Measurements from ENCODE around the gene P2RX6.
A peak's percentile ranks its signal among the peaks of the same experiment; 100 is the strongest.

Gene P2RX6

GRCh38 chr22:21015466-21016006 lies 571 bp downstream of the P2RX6 start:
- DNase-seq: no peak

GRCh38 chr22:21016644-21017420 lies 1.9 kb downstream of the P2RX6 start:
- no peak for DNase-seq

- DNase-seq: no peak
These were observed 3.3 kb downstream of the P2RX6 start for GRCh38 chr22:21018314-21018713.

- DNase-seq: peak; percentile 16
These were observed 6.0 kb downstream of the P2RX6 start for GRCh38 chr22:21020802-21021429.

- DNase-seq: no peak
These were observed 7.5 kb downstream of the P2RX6 start for GRCh38 chr22:21022507-21022906.

GRCh38 chr22:21022955-21023614 lies 8.1 kb downstream of the P2RX6 start:
- no peak for DNase-seq

GRCh38 chr22:21025266-21025665 lies 10.3 kb downstream of the P2RX6 start:
- DNase-seq: no peak

GRCh38 chr22:21025763-21026755 lies 11.1 kb downstream of the P2RX6 start:
- no peak for DNase-seq

- no peak for DNase-seq
These were observed 12.1 kb downstream of the P2RX6 start for GRCh38 chr22:21026783-21027692.

- DNase-seq: no peak
These were observed 13.6 kb downstream of the P2RX6 start for GRCh38 chr22:21028277-21029251.

GRCh38 chr22:21029486-21030025 lies 14.6 kb downstream of the P2RX6 start:
- no peak for DNase-seq

- DNase-seq: no peak
These were observed 15.1 kb downstream of the P2RX6 start for GRCh38 chr22:21030032-21030431.

GRCh38 chr22:21030621-21031544 lies 15.9 kb downstream of the P2RX6 start:
- no peak for DNase-seq

- no peak for DNase-seq
These were observed 16.6 kb downstream of the P2RX6 start for GRCh38 chr22:21031545-21032036.

GRCh38 chr22:21032037-21032867 lies 17.3 kb downstream of the P2RX6 start, which contains the start of gene SLC7A4:
Gene SLC7A4 (minus strand): TSS chr22:21032561. CDS start chr22:21031812, 749 bp downstream.
- no peak for DNase-seq

- no peak for DNase-seq
These were observed 18.1 kb downstream of the P2RX6 start for GRCh38 chr22:21032868-21033688.
